Transverse colon (tissue), 4 donors: Measurements from ENCODE around the gene CDK5RAP1.

Experiments
- EP300 ChIP-seq: sonication (generic); formaldehyde crosslinking; IDR thresholded peaks from one replicate; pipeline ENCODE4 v1.6.1; 2017; ENCODE audit warnings: antibody characterized with exemption, low read depth
- POLR2AphosphoS5 ChIP-seq, 3 donors: sonication (generic); formaldehyde crosslinking; IDR thresholded peaks; one replicate each; pipeline ENCODE4 v1.6.1; 2016; ENCODE audit warnings: antibody characterized with exemption in 3 of 3
- TF ChIP-seq, protein P1 (sequence below), 5 experiments: fragments of 200-600 bp in 3 of 5; fragments of 450-650 bp in 2 of 5; sonication (generic) in 3 of 5; IDR thresholded peaks; 1 replicate in 2 of 5; 2 replicates in 3 of 5; pipeline ENCODE4 v1.5.1; 2016 to 2017; ENCODE audit warnings: antibody characterized with exemption in 5 of 5, inconsistent platforms in 3 of 5, mild to moderate bottlenecking in 2 of 5, moderate library complexity in 1 of 5

GRCh38 chr20:33400812-33401183 is 521 bp downstream of the CDK5RAP1 start:
- TF ChIP-seq EP300: no peak
- TF ChIP-seq, protein P1, sequence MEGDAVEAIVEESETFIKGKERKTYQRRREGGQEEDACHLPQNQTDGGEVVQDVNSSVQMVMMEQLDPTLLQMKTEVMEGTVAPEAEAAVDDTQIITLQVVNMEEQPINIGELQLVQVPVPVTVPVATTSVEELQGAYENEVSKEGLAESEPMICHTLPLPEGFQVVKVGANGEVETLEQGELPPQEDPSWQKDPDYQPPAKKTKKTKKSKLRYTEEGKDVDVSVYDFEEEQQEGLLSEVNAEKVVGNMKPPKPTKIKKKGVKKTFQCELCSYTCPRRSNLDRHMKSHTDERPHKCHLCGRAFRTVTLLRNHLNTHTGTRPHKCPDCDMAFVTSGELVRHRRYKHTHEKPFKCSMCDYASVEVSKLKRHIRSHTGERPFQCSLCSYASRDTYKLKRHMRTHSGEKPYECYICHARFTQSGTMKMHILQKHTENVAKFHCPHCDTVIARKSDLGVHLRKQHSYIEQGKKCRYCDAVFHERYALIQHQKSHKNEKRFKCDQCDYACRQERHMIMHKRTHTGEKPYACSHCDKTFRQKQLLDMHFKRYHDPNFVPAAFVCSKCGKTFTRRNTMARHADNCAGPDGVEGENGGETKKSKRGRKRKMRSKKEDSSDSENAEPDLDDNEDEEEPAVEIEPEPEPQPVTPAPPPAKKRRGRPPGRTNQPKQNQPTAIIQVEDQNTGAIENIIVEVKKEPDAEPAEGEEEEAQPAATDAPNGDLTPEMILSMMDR (IDR thresholded peaks at IDR 0.05): peak in 1 of 5 experiments; percentile 12
- no peak for TF ChIP-seq POLR2AphosphoS5 (IDR thresholded peaks at IDR 0.05)
